ENCODE results near the gene PDIA6. TPM values are rescaled to one million over a fixed set of nuclear protein-coding genes. Genes with fewer than 3 reads are reported as not detected.

Gene PDIA6
- total RNA-seq, 1 experiment from 2014 or later: 149 TPM

GRCh38 chr2:10795508-10796046 is 17.0 kb downstream of the PDIA6 start (continued):
- no peak for TF ChIP-seq ELF1 (IDR thresholded peaks at IDR 0.05; ENCODE audit: borderline replicate concordance, low read depth)
- no peak for TF ChIP-seq SIN3A (IDR thresholded peaks at IDR 0.05; ENCODE audit: low read depth)
- TF ChIP-seq SP1 (IDR thresholded peaks at IDR 0.05; ENCODE audit: low read depth): no peak
- TF ChIP-seq RAD21 (IDR thresholded peaks at IDR 0.05; ENCODE audit: low read depth): no peak
- TF ChIP-seq POLR2A (IDR thresholded peaks at IDR 0.05; ENCODE audit: borderline replicate concordance, extremely low read depth, insufficient read depth, insufficient read length): no peak
- TF ChIP-seq CBX3 (IDR thresholded peaks at IDR 0.05; ENCODE audit: low read depth): no peak

- ATAC-seq: no peak
- no peak overlapping the region for H3K27ac ChIP-seq (ENCODE audit: low read depth, low read length)
- no peak overlapping the region for H3K4me3 ChIP-seq (replicated peaks in 1 of 2; ENCODE audit: low read depth in 1 of 2, low read length in 2 of 2)
- CTCF ChIA-PET: no interaction called here
- no peaks in the 10 kb centered on the region for H3K27me3 ChIP-seq (ENCODE audit: insufficient read depth, low read length)
- H3K9me2 ChIP-seq (ENCODE audit: insufficient read depth): no peaks in the 10 kb centered on the region
- H3K4me1 ChIP-seq (ENCODE audit: control insufficient read depth in 1 of 2, insufficient read depth in 2 of 2, low read length in 2 of 2): no peaks in the 10 kb centered on the region
- intact Hi-C loops (cut with micrococcal nuclease): loop anchor here (5.0 kb wide), 1 partner anchor 88 kb away; no protein-coding TSS in a partner anchor
- peaks cover 38 to 61% of the 10 kb centered on the region in 2 experiments for H3K36me3 ChIP-seq (ENCODE audit: control insufficient read depth in 1 of 2, insufficient read depth in 2 of 2, low read length in 2 of 2)
- H3K9ac ChIP-seq (ENCODE audit: low read length): no peak overlapping the region
- no TSS peak for BruUV-seq (replicated peaks)
- TF ChIP-seq JUND (IDR thresholded peaks at IDR 0.05) (no peak), ATF3 (IDR thresholded peaks at IDR 0.05) (no peak), YY1 (IDR thresholded peaks at IDR 0.05; ENCODE audit: extremely low read depth, insufficient replicate concordance, low read depth, low read length) (no peak), POLR2A (IDR thresholded peaks at IDR 0.05; ENCODE audit: borderline replicate concordance, extremely low read depth, insufficient read depth, insufficient read length) (no peak), CEBPB (IDR thresholded peaks at IDR 0.05; ENCODE audit: low read depth) (no peak), ELF1 (IDR thresholded peaks at IDR 0.05; ENCODE audit: borderline replicate concordance, low read depth) (no peak), FOSL1 (IDR thresholded peaks at IDR 0.05; ENCODE audit: low read depth) (no peak)
- RAD21 ChIA-PET (ENCODE audit: low non-redundant PET in 1 of 2, low total read pairs in 2 of 2, uncharacterized antibody in 2 of 2, unreplicated experiment in 2 of 2): no interaction called here
- no peaks in the 10 kb centered on the region for H3K9me3 ChIP-seq (ENCODE audit: control insufficient read depth in 1 of 2, insufficient read depth in 1 of 2, low read depth in 1 of 2, low read length in 2 of 2)
- DNase-seq (ENCODE audit: low read depth, low spot score): no peak
- no peak overlapping the region for H3K4me2 ChIP-seq (ENCODE audit: low read length)
- H4K20me1 ChIP-seq (ENCODE audit: insufficient read depth): peaks cover 10% of the 10 kb centered on the region; the same call in 1 of the 2 replicates
- H3K79me2 ChIP-seq (ENCODE audit: insufficient read depth, low read length): peaks cover 88% of the 10 kb centered on the region
- POLR2A ChIA-PET: no interaction called here
- no peak overlapping the region for H2AFZ ChIP-seq (ENCODE audit: low read depth, low read length, poor library complexity, severe bottlenecking)
Observed at GRCh38 chr2:10794876-10795275, 17.7 kb downstream of the PDIA6 start.
